K562 (cell line): ENCODE results near the gene ZNF174. TPM values are rescaled to one million over a fixed set of nuclear protein-coding genes. Genes with fewer than 3 reads are reported as not detected.

Source experiments
- BRD9 ChIP-seq: fragments of 450-650 bp; IDR thresholded peaks from 2 replicates; pipeline ENCODE4 v1.6.1; 2018; ENCODE audit warnings: low read depth; ENCODE audit not compliant: partially characterized antibody
- CC2D1A ChIP-seq: fragments of 450-650 bp; IDR thresholded peaks from 2 replicates; pipeline ENCODE4 v1.6.1; 2017; ENCODE audit warnings: mild to moderate bottlenecking
- GABPB1 ChIP-seq: sonication (generic); formaldehyde crosslinking; IDR thresholded peaks from 2 replicates; pipeline ENCODE4 v1.8.0; 2022; ENCODE audit warnings: mild to moderate bottlenecking, missing genetic modification reagents
- HMBOX1 ChIP-seq: sonication (generic); IDR thresholded peaks from 2 replicates; pipeline ENCODE4 v1.6.1; 2016
- HOXB6 ChIP-seq: fragments of 250-450 bp; sonication (Bioruptor Pico); IDR thresholded peaks from 2 replicates; pipeline ENCODE4 v1.5.1; 2022; ENCODE audit warnings: mild to moderate bottlenecking, borderline replicate concordance
- KAT7 ChIP-seq: sonication (generic); formaldehyde crosslinking; IDR thresholded peaks from 2 replicates; pipeline ENCODE4 v1.8.0; 2022; ENCODE audit warnings: missing genetic modification reagents, mild to moderate bottlenecking, borderline replicate concordance
- KLF13 ChIP-seq: fragments of 450-650 bp; IDR thresholded peaks from 2 replicates; pipeline ENCODE4 v1.6.1; 2016; ENCODE audit warnings: missing genetic modification characterization, low read depth, mild to moderate bottlenecking, missing compliant biosample characterization, moderate library complexity, borderline replicate concordance
- NFRKB ChIP-seq: fragments of 450-650 bp; IDR thresholded peaks from 2 replicates; pipeline ENCODE4 v1.6.1; 2016; ENCODE audit warnings: low read depth
- SOX6 ChIP-seq: fragments of 450-650 bp; IDR thresholded peaks from 2 replicates; pipeline ENCODE4 v1.6.1; 2014; ENCODE audit warnings: mild to moderate bottlenecking
- ZBTB40 ChIP-seq, 2 experiments: fragments of 450-650 bp in 1 of 2; sonication (generic) in 1 of 2; formaldehyde crosslinking in 1 of 2; IDR thresholded peaks; 2 replicates each; pipeline versions ENCODE4 v1.7.1 to v1.9.0; 2016 to 2022; ENCODE audit warnings: inconsistent platforms in 1 of 2, mild to moderate bottlenecking in 1 of 2, missing genetic modification reagents in 1 of 2
- ZNF280B ChIP-seq: fragments of 250-450 bp; sonication (Bioruptor Pico); IDR thresholded peaks from 2 replicates; pipeline ENCODE4 v1.5.1; 2021; ENCODE audit warnings: mild to moderate bottlenecking
- ZNF347 ChIP-seq: fragments of 450-650 bp; formaldehyde crosslinking; IDR thresholded peaks from 2 replicates; pipeline ENCODE4 v1.4.0; 2020; ENCODE audit warnings: low read depth, mild to moderate bottlenecking, moderate library complexity
- ZNF512 ChIP-seq: IDR thresholded peaks from 2 replicates; pipeline ENCODE4 v1.6.1; 2016; ENCODE audit warnings: missing genetic modification characterization, missing compliant biosample characterization
- ZNF699 ChIP-seq: fragments of 250-450 bp; sonication (Bioruptor Pico); IDR thresholded peaks from 2 replicates; pipeline ENCODE4 v1.8.0; 2021; ENCODE audit warnings: mild to moderate bottlenecking, moderate library complexity; ENCODE audit not compliant: insufficient replicate concordance
- ZSCAN29 ChIP-seq: fragments of 450-650 bp; IDR thresholded peaks from 2 replicates; pipeline ENCODE4 v1.6.1; 2017
- polyA plus RNA-seq, 8 experiments: library from polyadenylated mRNA; depleted of rRNA in 4 of 8; stranded (reverse) in 5 of 8; unstranded in 3 of 8; fragments of >200 nt; fragmentation: Nextera tagmentation in 2 of 8; fragmentation: Illumina TruSeq in 1 of 8; extraction: Ambion mirVana in 2 of 8; extraction: Trizol in 1 of 8; gene quantifications; 2 replicates each; pipeline versions ENCODE4 v1.2.1 to v1.2.3, GENCODE V29; 2011 to 2014; ENCODE audit warnings: inconsistent platforms in 1 of 8, missing spikeins in 1 of 8
- total RNA-seq, 7 experiments: library from RNA; depleted of rRNA in 6 of 7; stranded (reverse); fragments of >200 nt in 6 of 7; fragmentation: Illumina TruSeq in 2 of 7; extraction: Trizol in 2 of 7; gene quantifications; 2 replicates each; pipeline versions ENCODE4 v1.2.1 to v1.2.3, GENCODE V29; 2011 to 2021; ENCODE audit warnings: low replicate concordance in 1 of 7

The ZNF174 gene
- total and polyA plus RNA-seq, 9 of the 15 experiments (the other 6 are each of a cell fraction or from before 2014, with no cell fraction given) = 5.1 to 19.1 (median 12.5) TPM

- TF ChIP-seq ZSCAN29 (no peak), CC2D1A (no peak), HMBOX1 (no peak), ZNF699 (CRISPR knock-in tag) (no peak), ZNF280B (peak; percentile 90; the same call in 1 of the 2 replicates), HOXB6 (no peak), GABPB1 (no peak), KAT7 (CRISPR knock-in tag) (no peak), BRD9 (no peak), ZNF512 (tag) (no peak), SOX6 (peak; percentile 51), NFRKB (peak; percentile 84), ZNF347 (no peak), KLF13 (tag) (no peak), ZBTB40 (IDR thresholded peaks at IDR 0.05) (peak; percentile 66), ZBTB40 (CRISPR knock-in tag; IDR thresholded peaks at IDR 0.05) (no peak)
Measured at GRCh38 chr16:3408561-3409197, 7.7 kb downstream of the ZNF174 start (continued).
